ENCODE results near the gene SPATA19.

SPATA19 gene

GRCh38 chr11:133797554-133797953, 47.8 kb downstream of the SPATA19 start:
- Histone ChIP-seq H3K9me2 (ENCODE audit: low read depth, low read length) (no peaks in the 10 kb centered on the region), H3K79me2 (ENCODE audit: insufficient read depth, low read length) (no peaks in the 10 kb centered on the region), H3F3A (ENCODE audit: insufficient read depth, low read length) (no peaks in the 10 kb centered on the region), H3K4me3 (ENCODE audit: low read depth, low read length, poor library complexity, severe bottlenecking) (no peak overlapping the region), H3K4me2 (ENCODE audit: low read length) (no peak overlapping the region), H4K20me1 (ENCODE audit: insufficient read depth, low read length) (no peaks in the 10 kb centered on the region), H2AFZ (ENCODE audit: low read length) (no peak overlapping the region), H3K9ac (ENCODE audit: low read length) (no peak overlapping the region), H3K27me3 (ENCODE audit: insufficient read depth, low read length) (no peaks in the 10 kb centered on the region), H3K4me1 (ENCODE audit: insufficient read depth, low read length, severe bottlenecking) (no peaks in the 10 kb centered on the region), H3K36me3 (ENCODE audit: insufficient read depth, low read length) (no peaks in the 10 kb centered on the region), H3K9me3 (ENCODE audit: low read length) (no peaks in the 10 kb centered on the region), H3K27ac (ENCODE audit: low read depth, low read length, poor library complexity, severe bottlenecking) (no peak overlapping the region)
- TF ChIP-seq EZH2 (IDR thresholded peaks at IDR 0.05; ENCODE audit: borderline replicate concordance, low read length) (no peak), CTCF (IDR thresholded peaks at IDR 0.05; ENCODE audit: low read length) (no peak)

GRCh38 chr11:133796043-133796795, 49.1 kb downstream of the SPATA19 start:
- no peak overlapping the region for H2AFZ ChIP-seq (ENCODE audit: low read length)
- no peaks in the 10 kb centered on the region for H3F3A ChIP-seq (ENCODE audit: insufficient read depth, low read length)
- no peak overlapping the region for H3K9ac ChIP-seq (ENCODE audit: low read length)
- no peaks in the 10 kb centered on the region for H3K9me2 ChIP-seq (ENCODE audit: low read depth, low read length)
- H4K20me1 ChIP-seq (ENCODE audit: insufficient read depth, low read length) = no peaks in the 10 kb centered on the region
- H3K36me3 ChIP-seq (ENCODE audit: insufficient read depth, low read length) = no peaks in the 10 kb centered on the region
- H3K4me2 ChIP-seq (ENCODE audit: low read length) = no peak overlapping the region
- no peaks in the 10 kb centered on the region for H3K27me3 ChIP-seq (ENCODE audit: insufficient read depth, low read length)
- no peak overlapping the region for H3K4me3 ChIP-seq (ENCODE audit: low read depth, low read length, poor library complexity, severe bottlenecking)
- no peaks in the 10 kb centered on the region for H3K4me1 ChIP-seq (ENCODE audit: insufficient read depth, low read length, severe bottlenecking)
- TF ChIP-seq CTCF (IDR thresholded peaks at IDR 0.05; ENCODE audit: low read length) (no peak), EZH2 (IDR thresholded peaks at IDR 0.05; ENCODE audit: borderline replicate concordance, low read length) (no peak)
- no peaks in the 10 kb centered on the region for H3K9me3 ChIP-seq (ENCODE audit: low read length)
- H3K79me2 ChIP-seq (ENCODE audit: insufficient read depth, low read length) = no peaks in the 10 kb centered on the region
- H3K27ac ChIP-seq (ENCODE audit: low read depth, low read length, poor library complexity, severe bottlenecking) = no peak overlapping the region

- no peak overlapping the region for H3K9ac ChIP-seq (ENCODE audit: low read length)
- no peaks in the 10 kb centered on the region for H3K27me3 ChIP-seq (ENCODE audit: insufficient read depth, low read length)
- H3K9me2 ChIP-seq (ENCODE audit: low read depth, low read length) = no peaks in the 10 kb centered on the region
- H3K79me2 ChIP-seq (ENCODE audit: insufficient read depth, low read length) = no peaks in the 10 kb centered on the region
- H3F3A ChIP-seq (ENCODE audit: insufficient read depth, low read length) = no peaks in the 10 kb centered on the region
- no peaks in the 10 kb centered on the region for H3K4me1 ChIP-seq (ENCODE audit: insufficient read depth, low read length, severe bottlenecking)
- H3K9me3 ChIP-seq (ENCODE audit: low read length) = no peaks in the 10 kb centered on the region
- H3K27ac ChIP-seq (ENCODE audit: low read depth, low read length, poor library complexity, severe bottlenecking) = no peak overlapping the region
- H2AFZ ChIP-seq (ENCODE audit: low read length) = no peak overlapping the region
- no peak overlapping the region for H3K4me3 ChIP-seq (ENCODE audit: low read depth, low read length, poor library complexity, severe bottlenecking)
- no peaks in the 10 kb centered on the region for H4K20me1 ChIP-seq (ENCODE audit: insufficient read depth, low read length)
- H3K36me3 ChIP-seq (ENCODE audit: insufficient read depth, low read length) = no peaks in the 10 kb centered on the region
- no peak overlapping the region for H3K4me2 ChIP-seq (ENCODE audit: low read length)
- no peak for TF ChIP-seq CTCF (IDR thresholded peaks at IDR 0.05; ENCODE audit: low read length)
- no peak for TF ChIP-seq EZH2 (IDR thresholded peaks at IDR 0.05; ENCODE audit: borderline replicate concordance, low read length)
Observed at GRCh38 chr11:133795088-133795487, 50.2 kb downstream of the SPATA19 start.
